HL-60 (cell line): ENCODE results near the gene MLN.

Source experiments
- DNase-seq, 2 experiments: peaks; one replicate each; pipeline ENCODE4 v3.0.0-alpha.2; 2010 to 2020; ENCODE audit warnings: low read depth in 1 of 2, low spot score in 1 of 2
- H3K27ac ChIP-seq: fragments of 250-450 bp; sonication (Bioruptor Pico); replicated peaks from 2 replicates; pipeline ENCODE4 v1.5.1; 2020; ENCODE audit warnings: mild to moderate bottlenecking, moderate library complexity
- H3K27me3 ChIP-seq: fragments of 250-450 bp; sonication (Bioruptor Pico); 2 replicates; pipeline ENCODE4 v1.5.1; 2021; ENCODE audit warnings: mild to moderate bottlenecking, moderate library complexity; ENCODE audit not compliant: insufficient read depth, poor library complexity, severe bottlenecking
- H3K4me3 ChIP-seq: replicated peaks from 2 replicates; pipeline ENCODE4 v1.5.1; 2011; ENCODE audit warnings: mild to moderate bottlenecking, control low read depth, low read length; ENCODE audit not compliant: insufficient read depth
- GABPA ChIP-seq: IDR thresholded peaks from 2 replicates; pipeline ENCODE4 v1.6.1; 2012; ENCODE audit warnings: low read depth
- POLR2AphosphoS5 ChIP-seq: IDR thresholded peaks from 2 replicates; pipeline ENCODE4 v1.6.1; 2012; ENCODE audit warnings: low read depth
- SPI1 ChIP-seq: IDR thresholded peaks from 2 replicates; pipeline ENCODE4 v1.6.1; 2012; ENCODE audit warnings: low read depth, mild to moderate bottlenecking, borderline replicate concordance
- TF ChIP-seq, protein P1 (sequence below): IDR thresholded peaks from one replicate; pipeline ENCODE4 v1.5.1; 2011; ENCODE audit warnings: low read length, control low read depth, inconsistent platforms; ENCODE audit not compliant: insufficient read depth
- TF ChIP-seq, protein P2 (sequence below): IDR thresholded peaks from 2 replicates; pipeline ENCODE4 v1.6.1; 2012; ENCODE audit warnings: low read depth; ENCODE audit not compliant: insufficient replicate concordance

Gene MLN

DNA sequence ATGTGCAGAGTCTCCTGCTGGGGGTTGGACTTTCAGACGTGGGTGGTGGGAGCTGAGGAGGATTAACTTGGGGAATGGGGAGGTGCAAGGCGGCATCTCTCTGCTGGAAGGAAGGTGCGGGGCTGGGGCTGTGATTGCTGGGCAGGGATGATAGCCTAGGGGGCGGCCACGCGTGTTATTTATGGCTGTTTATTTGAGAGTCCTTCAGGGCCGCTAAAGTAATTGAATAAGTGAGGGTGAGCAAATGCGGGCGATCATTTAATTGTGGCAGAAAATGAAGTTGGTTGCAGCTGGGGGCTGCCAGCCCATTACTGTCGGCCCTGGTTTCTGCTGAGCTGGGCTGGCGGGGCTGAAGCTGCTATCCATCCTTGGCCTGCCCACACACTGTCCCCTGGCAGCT is 49.6 kb downstream of the MLN start:
- Histone ChIP-seq H3K27me3 (peaks cover 14% of the 10 kb centered on the region), H3K27ac (no peak overlapping the region), H3K4me3 (no peak overlapping the region)
- DNase-seq, result no peak
- TF ChIP-seq POLR2AphosphoS5, result no peak
- no peak for TF ChIP-seq GABPA
- TF ChIP-seq, protein P1, sequence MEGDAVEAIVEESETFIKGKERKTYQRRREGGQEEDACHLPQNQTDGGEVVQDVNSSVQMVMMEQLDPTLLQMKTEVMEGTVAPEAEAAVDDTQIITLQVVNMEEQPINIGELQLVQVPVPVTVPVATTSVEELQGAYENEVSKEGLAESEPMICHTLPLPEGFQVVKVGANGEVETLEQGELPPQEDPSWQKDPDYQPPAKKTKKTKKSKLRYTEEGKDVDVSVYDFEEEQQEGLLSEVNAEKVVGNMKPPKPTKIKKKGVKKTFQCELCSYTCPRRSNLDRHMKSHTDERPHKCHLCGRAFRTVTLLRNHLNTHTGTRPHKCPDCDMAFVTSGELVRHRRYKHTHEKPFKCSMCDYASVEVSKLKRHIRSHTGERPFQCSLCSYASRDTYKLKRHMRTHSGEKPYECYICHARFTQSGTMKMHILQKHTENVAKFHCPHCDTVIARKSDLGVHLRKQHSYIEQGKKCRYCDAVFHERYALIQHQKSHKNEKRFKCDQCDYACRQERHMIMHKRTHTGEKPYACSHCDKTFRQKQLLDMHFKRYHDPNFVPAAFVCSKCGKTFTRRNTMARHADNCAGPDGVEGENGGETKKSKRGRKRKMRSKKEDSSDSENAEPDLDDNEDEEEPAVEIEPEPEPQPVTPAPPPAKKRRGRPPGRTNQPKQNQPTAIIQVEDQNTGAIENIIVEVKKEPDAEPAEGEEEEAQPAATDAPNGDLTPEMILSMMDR, result no peak
- TF ChIP-seq, protein P2, sequence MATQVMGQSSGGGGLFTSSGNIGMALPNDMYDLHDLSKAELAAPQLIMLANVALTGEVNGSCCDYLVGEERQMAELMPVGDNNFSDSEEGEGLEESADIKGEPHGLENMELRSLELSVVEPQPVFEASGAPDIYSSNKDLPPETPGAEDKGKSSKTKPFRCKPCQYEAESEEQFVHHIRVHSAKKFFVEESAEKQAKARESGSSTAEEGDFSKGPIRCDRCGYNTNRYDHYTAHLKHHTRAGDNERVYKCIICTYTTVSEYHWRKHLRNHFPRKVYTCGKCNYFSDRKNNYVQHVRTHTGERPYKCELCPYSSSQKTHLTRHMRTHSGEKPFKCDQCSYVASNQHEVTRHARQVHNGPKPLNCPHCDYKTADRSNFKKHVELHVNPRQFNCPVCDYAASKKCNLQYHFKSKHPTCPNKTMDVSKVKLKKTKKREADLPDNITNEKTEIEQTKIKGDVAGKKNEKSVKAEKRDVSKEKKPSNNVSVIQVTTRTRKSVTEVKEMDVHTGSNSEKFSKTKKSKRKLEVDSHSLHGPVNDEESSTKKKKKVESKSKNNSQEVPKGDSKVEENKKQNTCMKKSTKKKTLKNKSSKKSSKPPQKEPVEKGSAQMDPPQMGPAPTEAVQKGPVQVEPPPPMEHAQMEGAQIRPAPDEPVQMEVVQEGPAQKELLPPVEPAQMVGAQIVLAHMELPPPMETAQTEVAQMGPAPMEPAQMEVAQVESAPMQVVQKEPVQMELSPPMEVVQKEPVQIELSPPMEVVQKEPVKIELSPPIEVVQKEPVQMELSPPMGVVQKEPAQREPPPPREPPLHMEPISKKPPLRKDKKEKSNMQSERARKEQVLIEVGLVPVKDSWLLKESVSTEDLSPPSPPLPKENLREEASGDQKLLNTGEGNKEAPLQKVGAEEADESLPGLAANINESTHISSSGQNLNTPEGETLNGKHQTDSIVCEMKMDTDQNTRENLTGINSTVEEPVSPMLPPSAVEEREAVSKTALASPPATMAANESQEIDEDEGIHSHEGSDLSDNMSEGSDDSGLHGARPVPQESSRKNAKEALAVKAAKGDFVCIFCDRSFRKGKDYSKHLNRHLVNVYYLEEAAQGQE, result no peak
- no peak for TF ChIP-seq SPI1

DNA sequence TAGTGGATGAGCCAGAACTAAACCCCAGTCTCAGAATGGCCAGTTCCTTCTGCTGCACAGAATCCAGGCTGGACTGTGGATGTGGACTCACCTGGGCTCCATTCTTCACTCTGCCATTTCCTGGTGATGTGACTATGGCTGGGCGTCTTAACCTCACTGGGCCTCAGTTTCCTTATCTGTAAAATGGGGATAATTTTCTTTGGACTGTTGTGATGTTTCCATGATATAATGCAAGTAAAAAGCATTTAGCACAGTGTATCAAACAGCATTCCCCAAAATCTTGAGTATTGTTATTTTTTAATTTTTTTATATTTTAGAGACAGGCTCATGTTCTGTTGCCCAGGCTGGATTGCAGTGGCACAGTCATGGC is 51.2 kb downstream of the MLN start:
- H3K27me3 ChIP-seq, result peaks cover 13% of the 10 kb centered on the region
- H3K27ac ChIP-seq, result no peak overlapping the region
- no peak for DNase-seq
- TF ChIP-seq POLR2AphosphoS5 (no peak), SPI1 (no peak), GABPA (no peak)
- TF ChIP-seq, protein P1, result no peak
- TF ChIP-seq, protein P2, result no peak
- no peak overlapping the region for H3K4me3 ChIP-seq

DNA sequence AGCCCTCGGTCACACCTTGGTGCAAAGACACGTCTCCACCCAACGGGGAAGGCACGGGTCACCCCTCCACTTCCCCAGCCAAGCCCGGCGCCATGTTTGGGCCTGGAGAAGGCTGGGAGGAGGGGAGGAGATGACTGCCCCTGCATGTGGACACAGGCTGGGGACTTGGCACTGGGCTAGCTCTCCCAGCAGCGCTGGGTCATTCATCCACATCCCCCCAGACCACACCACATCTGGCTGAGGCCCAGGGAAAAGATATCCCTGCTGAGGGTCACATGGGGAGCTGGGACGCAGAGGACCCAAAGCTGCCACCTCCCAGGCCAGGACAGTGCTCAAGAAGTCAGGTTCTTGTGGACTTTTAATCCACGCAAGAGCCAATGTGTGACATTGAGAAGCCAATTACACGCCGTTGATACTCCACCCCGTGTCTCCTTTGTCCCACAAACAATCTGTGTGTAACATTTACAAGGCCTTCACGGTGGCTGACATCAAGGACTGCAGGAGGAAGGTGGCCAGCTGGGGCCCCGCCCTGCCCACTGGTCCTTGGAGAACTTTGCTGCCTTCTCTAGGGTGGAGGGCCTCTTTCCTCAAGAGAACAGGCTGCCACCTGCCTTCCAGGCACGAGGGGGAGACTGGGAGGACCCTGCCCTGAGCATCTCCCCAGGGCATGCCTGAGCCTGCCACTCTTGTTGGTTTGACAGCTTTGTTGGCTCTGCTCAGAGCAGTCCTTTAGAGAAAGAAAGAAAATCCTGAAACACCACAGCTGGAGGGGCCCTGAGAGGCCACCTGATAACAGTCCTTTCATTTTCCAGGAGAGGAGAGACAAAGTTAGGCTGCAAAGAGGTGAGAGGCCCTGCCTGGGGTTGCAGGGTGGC is 51.8 kb downstream of the MLN start:
- TF ChIP-seq SPI1 (no peak), GABPA (no peak), POLR2AphosphoS5 (no peak)
- TF ChIP-seq, protein P1, result no peak
- TF ChIP-seq, protein P2, result no peak
- no peak for DNase-seq
- peaks cover 9% of the 10 kb centered on the region for H3K27me3 ChIP-seq
- H3K4me3 ChIP-seq, result no peak overlapping the region
- no peak overlapping the region for H3K27ac ChIP-seq
